HepG2 (cell line): Measurements from ENCODE around the gene MYO1C. TPM values are rescaled to one million over a fixed set of nuclear protein-coding genes. Genes with fewer than 3 reads are reported as not detected.

Experiments
- BATF2 ChIP-seq: sonication (generic); formaldehyde crosslinking; IDR thresholded peaks from 2 replicates; pipeline ENCODE4 v1.8.0; 2022; ENCODE audit warnings: mild to moderate bottlenecking, missing genetic modification reagents, moderate library complexity
- CENPX ChIP-seq: sonication (generic); formaldehyde crosslinking; IDR thresholded peaks from 2 replicates; pipeline ENCODE4 v1.9.0; 2021; ENCODE audit warnings: mild to moderate bottlenecking, missing genetic modification reagents, moderate library complexity
- DPF2 ChIP-seq: sonication (generic); formaldehyde crosslinking; IDR thresholded peaks from 2 replicates; pipeline ENCODE4 v1.4.0; 2020; ENCODE audit warnings: mild to moderate bottlenecking, low read depth, missing genetic modification reagents, borderline replicate concordance
- FOXP4 ChIP-seq: sonication (generic); formaldehyde crosslinking; IDR thresholded peaks from 2 replicates; pipeline ENCODE4 v1.4.0; 2020; ENCODE audit warnings: missing genetic modification reagents
- KLF12 ChIP-seq: sonication (generic); formaldehyde crosslinking; IDR thresholded peaks from 2 replicates; pipeline ENCODE4 v1.4.0; 2020; ENCODE audit warnings: missing genetic modification reagents, borderline replicate concordance
- MAFK ChIP-seq, 2 experiments: IDR thresholded peaks in 1 of 2; conservative IDR thresholded peaks in 1 of 2; 2 replicates each; pipeline ENCODE4 v1.6.1; 2011; ENCODE audit warnings: improper control_type of control experiment in 2 of 2, low read length in 2 of 2
- NFIC ChIP-seq: IDR thresholded peaks from 2 replicates; pipeline ENCODE4 v1.6.1; 2012; ENCODE audit warnings: mild to moderate bottlenecking, low read length, inconsistent platforms
- NFKBIZ ChIP-seq: IDR thresholded peaks from 2 replicates; pipeline ENCODE4 v1.6.1; 2018; ENCODE audit warnings: missing genetic modification reagents, missing compliant biosample characterization
- NFRKB ChIP-seq: fragments of 450-650 bp; IDR thresholded peaks from 2 replicates; pipeline ENCODE4 v1.6.1; 2017
- NFYB ChIP-seq: sonication (generic); formaldehyde crosslinking; IDR thresholded peaks from 2 replicates; pipeline ENCODE4 v1.4.0; 2020; ENCODE audit warnings: missing genetic modification reagents
- PCBP2 ChIP-seq: fragments of 200-400 bp; formaldehyde crosslinking; optimal IDR thresholded peaks from 2 replicates; pipeline ENCODE3; 2018; ENCODE audit warnings: low read length, low read depth; ENCODE audit not compliant: poor library complexity, severe bottlenecking
- SIX4 ChIP-seq: sonication (generic); formaldehyde crosslinking; IDR thresholded peaks from 2 replicates; pipeline ENCODE4 v1.4.0; 2020; ENCODE audit warnings: missing genetic modification reagents
- SP5 ChIP-seq: IDR thresholded peaks from 2 replicates; pipeline ENCODE4 v1.6.1; 2016; ENCODE audit warnings: low read depth, borderline replicate concordance
- ZNF350 ChIP-seq: sonication (generic); formaldehyde crosslinking; IDR thresholded peaks from 2 replicates; pipeline ENCODE4 v1.4.0; 2020; ENCODE audit warnings: mild to moderate bottlenecking, low read depth, missing genetic modification reagents, borderline replicate concordance
- ZNF407 ChIP-seq: sonication (generic); formaldehyde crosslinking; IDR thresholded peaks from one replicate; pipeline ENCODE4 v1.5.1; 2020; ENCODE audit warnings: mild to moderate bottlenecking, missing genetic modification reagents; ENCODE audit errors: not compliant biosample characterization
- ZNF44 ChIP-seq: sonication (generic); formaldehyde crosslinking; IDR thresholded peaks from 2 replicates; pipeline ENCODE4 v1.5.1; 2020; ENCODE audit warnings: mild to moderate bottlenecking, missing genetic modification reagents
- ZNF749 ChIP-seq: sonication (generic); formaldehyde crosslinking; IDR thresholded peaks from 2 replicates; pipeline ENCODE4 v1.8.0; 2022; ENCODE audit warnings: mild to moderate bottlenecking, missing genetic modification reagents, moderate library complexity, borderline replicate concordance
- ZNF850 ChIP-seq: sonication (generic); formaldehyde crosslinking; conservative IDR thresholded peaks from 2 replicates; pipeline ENCODE4 v1.9.0; 2021; ENCODE audit warnings: mild to moderate bottlenecking, missing genetic modification reagents
- polyA plus RNA-seq, 8 experiments: library from polyadenylated mRNA; depleted of rRNA in 3 of 8; stranded (reverse) in 7 of 8; unstranded in 1 of 8; fragments of >200 nt; fragmentation: Illumina TruSeq in 4 of 8; extraction: Trizol in 4 of 8; gene quantifications; 2 replicates each; pipeline versions ENCODE4 v1.2.1 to v1.2.3, GENCODE V29; 2011 to 2016; ENCODE audit warnings: low read depth in 4 of 8, missing spikeins in 1 of 8, mixed read lengths in 1 of 8; ENCODE audit not compliant: insufficient read depth in 1 of 8
- total RNA-seq, 5 experiments: library from RNA; depleted of rRNA; stranded (reverse); fragments of >200 nt; fragmentation: Illumina TruSeq; extraction: Trizol; gene quantifications; 2 replicates each; pipeline ENCODE4 v1.2.3, GENCODE V29; 2016; ENCODE audit warnings: low read depth in 1 of 5

The MYO1C gene
- total and polyA plus RNA-seq, 2 of the 13 experiments (the other 11 are each of a cell fraction or from before 2014, with no cell fraction given): 22.7 to 40.8 TPM

GRCh38 chr17:1487939-1488825, 4.3 kb downstream of the MYO1C start (continued):
- TF ChIP-seq ZNF407: peak; percentile 22
- no peak for TF ChIP-seq NFYB (CRISPR knock-in tag)
- no peak for TF ChIP-seq FOXP4 (CRISPR knock-in tag)
- no peak for TF ChIP-seq PCBP2
- TF ChIP-seq ZNF44: no peak
- no peak for TF ChIP-seq MAFK (conservative IDR thresholded peaks at IDR 0.05 in 1 of 2, IDR thresholded peaks at IDR 0.05 in 1 of 2; ENCODE audit: low read length in 2 of 2)
- 0 out of 2 replicates have a peak, but pooled peaks have one; percentile 9 for TF ChIP-seq DPF2 (CRISPR knock-in tag)
- TF ChIP-seq SIX4 (CRISPR knock-in tag): no peak
- no peak for TF ChIP-seq CENPX (CRISPR knock-in tag)
- no peak for TF ChIP-seq BATF2
- TF ChIP-seq NFKBIZ (CRISPR knock-in tag): no peak
- TF ChIP-seq NFIC: no peak
- no peak for TF ChIP-seq ZNF850 (CRISPR knock-in tag)
- TF ChIP-seq ZNF350 (CRISPR knock-in tag): peak; percentile 67
- 0 out of 2 replicates have a peak, but pooled peaks have one; percentile 50 for TF ChIP-seq KLF12
- TF ChIP-seq NFRKB: no peak
- TF ChIP-seq SP5 (CRISPR knock-in tag): no peak
- TF ChIP-seq ZNF749 (CRISPR knock-in tag): no peak
